WTC11 (cell line): Measurements from ENCODE around the gene CD70. TPM values are rescaled to one million over a fixed set of nuclear protein-coding genes. Genes with fewer than 3 reads are reported as not detected.

Experiments used
- ATAC-seq: fragments of 200-7000 bp; cut with Tn5 transposase; 2 replicates; pipeline ENCODE4 v1.10.0; 2021; ENCODE audit warnings: mild to moderate bottlenecking, moderate library complexity
- CTCF ChIA-PET: fragments of 300-600 bp; sonication (Branson Sonifier 250); formaldehyde crosslinking; loops from one replicate; lab custom pipeline; 2021; ENCODE audit warnings: antibody characterized with exemption; lab: Charles Lee
- POLR2A ChIA-PET: fragments of 350-600 bp; sonication (Branson Sonifier 250); formaldehyde crosslinking; loops from one replicate; lab custom pipeline; 2021; ENCODE audit warnings: antibody characterized with exemption; lab: Charles Lee
- DNase-seq: peaks from one replicate; pipeline ENCODE4 v3.0.0; 2021; ENCODE audit warnings: low spot score
- H3K27ac Mint-ChIP-seq: 2 replicates; pipeline ENCODE4 v1.8.0; 2021; ENCODE audit warnings: mixed read lengths
- H3K27me3 Mint-ChIP-seq: 2 replicates; pipeline ENCODE4 v1.8.0; 2021; ENCODE audit warnings: low read depth, mild to moderate bottlenecking, moderate library complexity, mixed read lengths
- H3K36me3 Mint-ChIP-seq: 2 replicates; pipeline ENCODE4 v1.8.0; 2021; ENCODE audit warnings: mixed read lengths
- H3K4me1 Mint-ChIP-seq: 2 replicates; pipeline ENCODE4 v1.8.0; 2022; ENCODE audit warnings: mixed read lengths
- H3K4me3 Mint-ChIP-seq: 2 replicates; pipeline ENCODE4 v1.8.0; 2021; ENCODE audit warnings: mild to moderate bottlenecking, moderate library complexity, mixed read lengths
- H3K9me3 Mint-ChIP-seq: 2 replicates; pipeline ENCODE4 v1.8.0; 2021; ENCODE audit warnings: mixed read lengths
- CBFB ChIP-seq: sonication (generic); formaldehyde crosslinking; IDR thresholded peaks from 2 replicates; pipeline ENCODE4 v1.8.1; 2022; ENCODE audit warnings: mild to moderate bottlenecking, low read depth, missing genetic modification reagents
- CREB1 ChIP-seq: sonication (generic); formaldehyde crosslinking; IDR thresholded peaks from 2 replicates; pipeline ENCODE4 v1.8.0; 2023; ENCODE audit warnings: mild to moderate bottlenecking, missing genetic modification reagents
- CREM ChIP-seq: sonication (generic); formaldehyde crosslinking; IDR thresholded peaks from 2 replicates; pipeline ENCODE4 v1.8.1; 2022; ENCODE audit warnings: mild to moderate bottlenecking, missing genetic modification reagents, moderate library complexity
- FOXP4 ChIP-seq: sonication (generic); formaldehyde crosslinking; IDR thresholded peaks from 2 replicates; pipeline ENCODE4 v1.8.0; 2022; ENCODE audit warnings: mild to moderate bottlenecking, missing genetic modification reagents
- GABPB1 ChIP-seq: sonication (generic); formaldehyde crosslinking; IDR thresholded peaks from 2 replicates; pipeline ENCODE4 v1.8.1; 2023; ENCODE audit warnings: mild to moderate bottlenecking, missing genetic modification reagents
- IRF1 ChIP-seq: sonication (generic); formaldehyde crosslinking; IDR thresholded peaks from 2 replicates; pipeline ENCODE4 v1.8.0; 2023; ENCODE audit warnings: missing genetic modification reagents
- MYBL2 ChIP-seq: sonication (generic); formaldehyde crosslinking; IDR thresholded peaks from 2 replicates; pipeline ENCODE4 v1.8.1; 2023; ENCODE audit warnings: mild to moderate bottlenecking, moderate library complexity, missing genetic modification reagents
- NFE2L1 ChIP-seq: sonication (generic); formaldehyde crosslinking; IDR thresholded peaks from 2 replicates; pipeline ENCODE4 v1.8.1; 2023; ENCODE audit warnings: missing genetic modification reagents
- NR2C2 ChIP-seq: sonication (generic); formaldehyde crosslinking; IDR thresholded peaks from 2 replicates; pipeline ENCODE4 v1.8.0; 2022; ENCODE audit warnings: mild to moderate bottlenecking, missing genetic modification reagents
- PRDM15 ChIP-seq: sonication (generic); formaldehyde crosslinking; IDR thresholded peaks from 2 replicates; pipeline ENCODE4 v1.8.0; 2022; ENCODE audit warnings: missing genetic modification reagents
- PREB ChIP-seq: sonication (generic); formaldehyde crosslinking; IDR thresholded peaks from 2 replicates; pipeline ENCODE4 v1.8.1; 2022; ENCODE audit warnings: mild to moderate bottlenecking, missing genetic modification reagents, moderate library complexity, borderline replicate concordance
- PRRX2 ChIP-seq: fragments of 250-450 bp; sonication (Bioruptor Pico); IDR thresholded peaks from 2 replicates; pipeline ENCODE4 v1.8.0; 2021; ENCODE audit warnings: mild to moderate bottlenecking
- SMAD3 ChIP-seq: sonication (generic); formaldehyde crosslinking; IDR thresholded peaks from 2 replicates; pipeline ENCODE4 v1.8.0; 2022; ENCODE audit warnings: missing genetic modification reagents, mild to moderate bottlenecking, borderline replicate concordance
- SMAD4 ChIP-seq: sonication (generic); formaldehyde crosslinking; IDR thresholded peaks from 2 replicates; pipeline ENCODE4 v1.8.0; 2022; ENCODE audit warnings: mild to moderate bottlenecking, missing genetic modification reagents
- SOX15 ChIP-seq: fragments of 250-450 bp; sonication (Bioruptor Pico); IDR thresholded peaks from 2 replicates; pipeline ENCODE4 v1.9.0; 2021; ENCODE audit warnings: mild to moderate bottlenecking
- TEAD1 ChIP-seq: sonication (generic); formaldehyde crosslinking; IDR thresholded peaks from 2 replicates; pipeline ENCODE4 v1.8.0; 2022; ENCODE audit warnings: mild to moderate bottlenecking, missing genetic modification reagents
- ZNF121 ChIP-seq: sonication (generic); formaldehyde crosslinking; IDR thresholded peaks from 2 replicates; pipeline ENCODE4 v1.8.0; 2023; ENCODE audit warnings: missing genetic modification reagents
- ZNF317 ChIP-seq: sonication (generic); formaldehyde crosslinking; IDR thresholded peaks from 2 replicates; pipeline ENCODE4 v1.8.1; 2023; ENCODE audit warnings: low read depth, mild to moderate bottlenecking, moderate library complexity, missing genetic modification reagents, borderline replicate concordance
- ZNF396 ChIP-seq: fragments of 250-450 bp; sonication (Bioruptor Pico); IDR thresholded peaks from 2 replicates; pipeline ENCODE4 v1.8.0; 2021; ENCODE audit warnings: mild to moderate bottlenecking, moderate library complexity, borderline replicate concordance
- total RNA-seq: library from RNA; stranded (reverse); gene quantifications from 3 replicates; pipeline ENCODE4 v1.2.3, GENCODE V29; 2021
- TF ChIP-seq, protein P1 (sequence below): sonication (generic); formaldehyde crosslinking; IDR thresholded peaks from 2 replicates; pipeline ENCODE4 v1.8.1; 2022; ENCODE audit warnings: low read depth, mild to moderate bottlenecking, moderate library complexity, missing genetic modification reagents, borderline replicate concordance
- TF ChIP-seq, protein P2 (sequence below): fragments of 250-450 bp; sonication (Bioruptor Pico); conservative IDR thresholded peaks from 2 replicates; pipeline ENCODE4 v1.9.0; 2021; ENCODE audit warnings: mild to moderate bottlenecking

CD70 gene
- total RNA-seq, 1 experiment from 2014 or later, result 2.1 TPM

DNA sequence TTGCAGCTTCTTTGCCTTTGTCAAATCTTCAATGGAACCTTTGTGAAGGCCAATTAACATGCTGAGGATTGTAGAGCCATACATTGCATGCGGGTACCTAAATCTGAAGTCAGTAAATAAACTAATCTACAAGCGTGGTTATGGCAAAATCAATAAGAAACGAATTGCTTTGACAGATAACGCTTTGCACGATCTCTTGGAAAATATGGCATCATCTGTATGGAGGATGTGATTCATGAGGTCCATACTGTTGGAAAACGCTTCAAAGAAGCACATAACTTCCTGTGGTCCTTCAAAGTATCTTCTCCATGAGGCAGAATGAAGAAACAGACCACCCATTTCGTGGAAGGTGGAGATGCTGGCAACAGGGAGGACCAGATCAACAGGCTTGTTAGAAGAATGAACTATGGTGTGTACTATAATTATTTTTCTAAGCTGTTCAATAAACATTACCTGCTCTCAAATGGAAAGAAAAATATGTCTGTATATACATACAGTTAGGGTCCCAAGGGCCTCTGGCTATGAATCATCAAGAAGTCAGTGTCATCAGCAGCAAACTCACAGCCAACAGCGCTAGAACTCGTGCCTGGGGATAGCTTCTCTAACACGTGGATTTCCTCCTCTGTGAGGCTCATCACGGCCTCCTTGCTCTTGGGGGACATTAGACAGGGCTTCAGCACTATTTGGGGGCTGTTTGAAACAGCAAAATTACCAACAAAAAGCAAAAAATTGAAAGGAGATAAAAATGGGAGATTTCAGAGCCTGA, 2.9 kb upstream of the CD70 start:
- TF ChIP-seq CREB1 (CRISPR knock-in tag), result no peak
- TF ChIP-seq, protein P1, sequence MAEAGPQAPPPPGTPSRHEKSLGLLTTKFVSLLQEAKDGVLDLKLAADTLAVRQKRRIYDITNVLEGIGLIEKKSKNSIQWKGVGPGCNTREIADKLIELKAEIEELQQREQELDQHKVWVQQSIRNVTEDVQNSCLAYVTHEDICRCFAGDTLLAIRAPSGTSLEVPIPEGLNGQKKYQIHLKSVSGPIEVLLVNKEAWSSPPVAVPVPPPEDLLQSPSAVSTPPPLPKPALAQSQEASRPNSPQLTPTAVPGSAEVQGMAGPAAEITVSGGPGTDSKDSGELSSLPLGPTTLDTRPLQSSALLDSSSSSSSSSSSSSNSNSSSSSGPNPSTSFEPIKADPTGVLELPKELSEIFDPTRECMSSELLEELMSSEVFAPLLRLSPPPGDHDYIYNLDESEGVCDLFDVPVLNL, result no peak
- TF ChIP-seq ZNF396 (CRISPR knock-in tag), result no peak
- TF ChIP-seq, protein P2, sequence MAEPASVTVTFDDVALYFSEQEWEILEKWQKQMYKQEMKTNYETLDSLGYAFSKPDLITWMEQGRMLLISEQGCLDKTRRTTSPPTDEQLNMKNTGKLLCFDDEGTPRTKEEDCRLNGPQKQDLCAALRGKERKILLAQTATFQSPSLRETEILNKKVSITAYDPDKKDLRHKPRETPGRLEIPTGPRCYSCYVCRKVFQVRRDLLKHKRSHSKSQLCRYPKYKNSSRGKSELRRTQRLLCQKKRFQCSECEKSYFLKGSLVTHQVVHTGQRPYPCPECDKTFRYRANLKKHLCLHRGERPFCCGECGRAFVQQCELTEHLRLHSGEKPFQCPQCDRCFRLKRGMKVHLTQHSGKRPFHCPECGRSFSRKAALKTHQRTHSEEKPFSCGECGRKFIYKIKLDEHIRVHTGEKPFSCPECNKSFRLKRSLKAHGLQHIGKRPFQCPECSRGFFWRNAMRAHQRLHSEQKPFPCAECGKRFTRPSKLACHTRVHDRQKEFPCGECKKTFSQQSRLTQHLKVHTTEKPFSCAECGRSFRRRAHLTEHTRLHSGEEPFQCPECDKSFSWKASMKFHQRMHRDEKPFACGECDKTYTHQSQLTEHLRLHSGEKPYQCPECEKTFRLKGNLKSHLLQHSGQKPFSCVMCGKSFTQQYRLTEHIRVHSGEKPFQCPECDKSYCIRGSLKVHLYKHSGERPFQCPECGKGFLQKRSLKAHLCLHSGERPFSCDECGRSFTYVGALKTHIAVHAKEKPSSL (CRISPR knock-in tag), result no peak
- no peak for TF ChIP-seq CBFB (CRISPR knock-in tag)
- no peak for TF ChIP-seq SMAD3 (CRISPR knock-in tag)
- no peak for TF ChIP-seq ZNF317
- no peak for TF ChIP-seq CREM (CRISPR knock-in tag)
- no peak for TF ChIP-seq FOXP4 (CRISPR knock-in tag)
- no peak for TF ChIP-seq SOX15 (CRISPR knock-in tag)
- no peak for TF ChIP-seq IRF1 (CRISPR knock-in tag)
- no peak for TF ChIP-seq NR2C2 (CRISPR knock-in tag)
- Mint-ChIP-seq H3K27me3 (peaks cover 80% of the 10 kb centered on the region), H3K4me3 (no peak overlapping the region), H3K36me3 (peaks cover 11% of the 10 kb centered on the region), H3K4me1 (peaks cover 18% of the 10 kb centered on the region), H3K9me3 (peaks cover 20% of the 10 kb centered on the region), H3K27ac (no peak overlapping the region)
- ATAC-seq, result no peak
- DNase-seq, result no peak
- ChIA-PET POLR2A (no interaction called here), CTCF (interaction anchor here (1.1 kb wide), 1 partner anchor 59 kb away, joined by 3 read pairs; no protein-coding TSS in a partner anchor)

DNA sequence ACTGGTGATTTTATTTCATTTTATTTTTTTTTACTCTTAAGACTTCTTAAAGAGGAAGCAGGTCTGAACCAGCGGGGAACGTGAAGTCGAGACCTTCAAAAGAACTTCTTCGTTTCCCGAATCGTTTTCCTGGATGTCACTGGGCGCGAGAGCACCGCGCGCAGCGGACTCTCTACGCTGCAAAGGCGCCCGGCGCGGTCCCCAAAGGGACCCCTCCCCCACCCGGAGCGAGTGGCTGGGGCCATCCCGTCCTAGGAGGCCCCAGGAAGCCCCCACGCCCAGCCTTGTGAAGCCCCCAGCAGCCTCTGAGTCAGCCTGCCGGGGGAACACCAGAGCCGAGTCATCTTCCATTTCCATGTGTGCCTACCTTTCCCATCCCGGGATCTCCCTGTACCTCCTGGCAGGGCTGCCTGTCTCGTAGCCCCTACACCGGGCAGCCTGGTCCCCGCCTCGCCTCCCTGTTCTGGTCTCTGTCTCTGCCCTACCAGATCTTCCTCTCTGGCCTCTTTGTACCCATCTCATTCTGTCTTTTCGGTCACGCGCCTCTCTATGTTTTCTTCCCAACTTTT, 608 bp downstream of the CD70 start:
- H3K27ac Mint-ChIP-seq, result no peak overlapping the region
- POLR2A ChIA-PET, result interaction anchor here (1.0 kb wide), 1 partner anchor 39 kb away, joined by 3 read pairs; no protein-coding TSS in a partner anchor
- ATAC-seq (peak; percentile 47), DNase-seq (peak; percentile 31)
- H3K27me3 Mint-ChIP-seq, result peaks cover 91% of the 10 kb centered on the region
- peaks cover 36% of the 10 kb centered on the region for H3K4me1 Mint-ChIP-seq
- no peaks in the 10 kb centered on the region for H3K9me3 Mint-ChIP-seq
- H3K36me3 Mint-ChIP-seq, result no peaks in the 10 kb centered on the region
- H3K4me3 Mint-ChIP-seq, result peak overlapping the region; percentile 73
- CTCF ChIA-PET, result no interaction called here
- TF ChIP-seq, protein P1, result no peak
- TF ChIP-seq PREB (CRISPR knock-in tag) (no peak), PRRX2 (CRISPR knock-in tag) (no peak), NFE2L1 (no peak), MYBL2 (CRISPR knock-in tag) (no peak), GABPB1 (no peak), SMAD4 (CRISPR knock-in tag) (no peak), TEAD1 (CRISPR knock-in tag) (no peak), PRDM15 (CRISPR knock-in tag) (no peak), ZNF121 (CRISPR knock-in tag) (no peak)
